Loucy (cell line): ENCODE results near the gene CTU2.

Experiments used
- CTCF ChIP-seq: fragments of 200-600 bp; sonication (generic); conservative IDR thresholded peaks from 2 replicates; pipeline ENCODE4 v1.5.1; 2014; ENCODE audit warnings: mild to moderate bottlenecking, antibody characterized with exemption, low read length
- EZH2phosphoT487 ChIP-seq: fragments of 200-600 bp; IDR thresholded peaks from 2 replicates; pipeline ENCODE4 v1.6.1; 2018; ENCODE audit warnings: antibody characterized with exemption, mild to moderate bottlenecking, moderate library complexity, borderline replicate concordance

GRCh38 chr16:88680554-88681083, 25.7 kb upstream of the CTU2 start:
- TF ChIP-seq EZH2phosphoT487 (no peak), CTCF (no peak)
